ENCODE data around the gene STYX. TPM values are rescaled to one million over a fixed set of nuclear protein-coding genes. Genes with fewer than 3 reads are reported as not detected.

STYX gene
- total and polyA plus RNA-seq, 4 donors, result 3.9 to 21.6 (median 7.2) TPM

- no peak for ATAC-seq (ENCODE audit: insufficient read depth, low FRiP score)
- Histone ChIP-seq H3K4me1 (ENCODE audit: control insufficient read depth in 5 of 5, insufficient read depth in 5 of 5, low read length in 5 of 5) (peaks cover 2 to 19% (median 4%) of the 10 kb centered on the region in 5 donors), H3K27me3 (ENCODE audit: control insufficient read depth in 3 of 3, insufficient read depth in 3 of 3, low read length in 2 of 3) (no peaks in the 10 kb centered on the region), H3K36me3 (ENCODE audit: control insufficient read depth in 4 of 4, insufficient read depth in 4 of 4, low read length in 4 of 4) (peaks cover 0 to 9% (median 4%) of the 10 kb centered on the region in 4 donors), H3K4me3 (no peak overlapping the region), H3K9ac (ENCODE audit: insufficient read depth in 1 of 2, low read length in 2 of 2) (no peak overlapping the region), H3K9me3 (ENCODE audit: control insufficient read depth in 4 of 4, insufficient read depth in 3 of 4, low read length in 3 of 4) (no peaks in the 10 kb centered on the region), H3K27ac (ENCODE audit: low read depth in 1 of 2, low read length in 1 of 2) (no peak overlapping the region)
- no peak for TF ChIP-seq CTCF (IDR thresholded peaks at IDR 0.05; ENCODE audit: control extremely low read depth, extremely low read depth)
- WGBS, 2 donors, result 45 to 65% methylated on average over 1 of the region's 1 CpG
- DNase-seq, result peak; percentile 16 to 46 (median 25)
Observed at GRCh38 chr14:52735921-52736489, 6.0 kb downstream of the STYX start.

- no peak for DNase-seq
- H3K27ac ChIP-seq (ENCODE audit: low read depth in 1 of 2, low read length in 1 of 2), result no peak overlapping the region
- H3K4me1 ChIP-seq (ENCODE audit: control insufficient read depth in 5 of 5, insufficient read depth in 5 of 5, low read length in 5 of 5), result peaks cover 2 to 16% (median 4%) of the 10 kb centered on the region in 5 donors
- no peak overlapping the region for H3K9ac ChIP-seq (ENCODE audit: insufficient read depth in 1 of 2, low read length in 2 of 2)
- ATAC-seq (ENCODE audit: insufficient read depth, low FRiP score), result no peak
- TF ChIP-seq CTCF (IDR thresholded peaks at IDR 0.05; ENCODE audit: control extremely low read depth, extremely low read depth), result no peak
- H3K36me3 ChIP-seq (ENCODE audit: control insufficient read depth in 4 of 4, insufficient read depth in 4 of 4, low read length in 4 of 4), result peaks cover 0 to 8% (median 2%) of the 10 kb centered on the region in 4 donors
- no peak overlapping the region for H3K4me3 ChIP-seq
- H3K27me3 ChIP-seq (ENCODE audit: control insufficient read depth in 3 of 3, insufficient read depth in 3 of 3, low read length in 2 of 3), result no peaks in the 10 kb centered on the region
- H3K9me3 ChIP-seq (ENCODE audit: control insufficient read depth in 4 of 4, insufficient read depth in 3 of 4, low read length in 3 of 4), result no peaks in the 10 kb centered on the region
Observed at GRCh38 chr14:52738409-52738808, 8.4 kb downstream of the STYX start.

- DNase-seq, result no peak
- Histone ChIP-seq H3K27me3 (ENCODE audit: control insufficient read depth in 3 of 3, insufficient read depth in 3 of 3, low read length in 2 of 3) (no peaks in the 10 kb centered on the region), H3K9ac (ENCODE audit: insufficient read depth in 1 of 2, low read length in 2 of 2) (no peak overlapping the region), H3K4me1 (ENCODE audit: control insufficient read depth in 5 of 5, insufficient read depth in 5 of 5, low read length in 5 of 5) (peaks cover 2 to 9% (median 4%) of the 10 kb centered on the region in 5 donors), H3K36me3 (ENCODE audit: control insufficient read depth in 4 of 4, insufficient read depth in 4 of 4, low read length in 4 of 4) (peaks cover 0 to 7% (median 1%) of the 10 kb centered on the region in 4 donors), H3K4me3 (no peak overlapping the region), H3K9me3 (ENCODE audit: control insufficient read depth in 4 of 4, insufficient read depth in 3 of 4, low read length in 3 of 4) (no peaks in the 10 kb centered on the region), H3K27ac (ENCODE audit: low read depth in 1 of 2, low read length in 1 of 2) (no peak overlapping the region)
- no peak for ATAC-seq (ENCODE audit: insufficient read depth, low FRiP score)
- 80 to 84% methylated on average over 1 of the region's 1 CpG for WGBS, 2 donors
- no peak for TF ChIP-seq CTCF (IDR thresholded peaks at IDR 0.05; ENCODE audit: control extremely low read depth, extremely low read depth)
Observed at GRCh38 chr14:52740751-52741150, 10.8 kb downstream of the STYX start.

GRCh38 chr14:52741865-52742264 is 11.9 kb downstream of the STYX start:
- no peak overlapping the region for H3K4me3 ChIP-seq
- peaks cover 0 to 11% (median 1%) of the 10 kb centered on the region in 4 donors for H3K36me3 ChIP-seq (ENCODE audit: control insufficient read depth in 4 of 4, insufficient read depth in 4 of 4, low read length in 4 of 4)
- no peak for TF ChIP-seq CTCF (IDR thresholded peaks at IDR 0.05; ENCODE audit: control extremely low read depth, extremely low read depth)
- peak overlapping the region in 1 of 2 donors; percentile 74 for H3K27ac ChIP-seq (ENCODE audit: low read depth in 1 of 2, low read length in 1 of 2)
- H3K27me3 ChIP-seq (ENCODE audit: control insufficient read depth in 3 of 3, insufficient read depth in 3 of 3, low read length in 2 of 3), result no peaks in the 10 kb centered on the region
- no peaks in the 10 kb centered on the region for H3K9me3 ChIP-seq (ENCODE audit: control insufficient read depth in 4 of 4, insufficient read depth in 3 of 4, low read length in 3 of 4)
- no peak for ATAC-seq (ENCODE audit: insufficient read depth, low FRiP score)
- DNase-seq, result no peak
- H3K4me1 ChIP-seq (ENCODE audit: control insufficient read depth in 5 of 5, insufficient read depth in 5 of 5, low read length in 5 of 5), result peaks cover 0 to 9% (median 0%) of the 10 kb centered on the region in 5 donors
- H3K9ac ChIP-seq (ENCODE audit: insufficient read depth in 1 of 2, low read length in 2 of 2), result no peak overlapping the region

Data from lung (tissue), 12 donors.